HepG2 (cell line): Measurements from ENCODE around the gene GART.

ENCODE experiments used
- FOXO1 ChIP-seq: sonication (generic); formaldehyde crosslinking; IDR thresholded peaks from 2 replicates; pipeline ENCODE4 v1.4.0; 2020; ENCODE audit warnings: missing genetic modification reagents
- SUZ12 ChIP-seq: fragments of 150-350 bp; IDR thresholded peaks from 2 replicates; pipeline ENCODE4 v1.6.1; 2014; ENCODE audit warnings: low read depth, low read length
- TF ChIP-seq, protein P1 (sequence below), 2 experiments: IDR thresholded peaks; 2 replicates each; pipeline ENCODE4 v1.6.1; 2011 to 2012; ENCODE audit warnings: low read length in 2 of 2, borderline replicate concordance in 1 of 2, low read depth in 1 of 2, mild to moderate bottlenecking in 1 of 2, moderate library complexity in 1 of 2
- TF ChIP-seq, protein P2 (sequence below): sonication (generic); formaldehyde crosslinking; IDR thresholded peaks from 2 replicates; pipeline ENCODE4 v1.9.0; 2021; ENCODE audit warnings: missing genetic modification reagents, mild to moderate bottlenecking, borderline replicate concordance

DNA sequence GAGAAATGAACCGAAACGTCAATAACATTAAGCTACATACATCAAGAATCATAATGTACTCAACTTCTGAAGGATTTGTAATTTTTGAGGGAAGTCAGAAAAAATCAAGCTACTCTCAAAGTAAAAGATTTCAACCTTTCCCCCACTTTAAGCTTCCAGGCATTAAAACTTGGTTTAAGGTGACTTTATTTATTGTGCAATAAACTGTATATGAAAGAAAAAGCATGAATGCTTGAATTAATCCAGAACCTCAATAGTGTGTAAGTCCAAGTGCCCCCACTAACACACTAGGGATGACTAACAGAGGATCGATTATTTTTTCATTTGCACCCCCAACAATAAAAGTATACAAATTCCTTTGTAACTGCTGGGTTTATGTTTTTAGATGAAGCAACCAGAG lies 10.9 kb downstream of the GART start:
- no peak for TF ChIP-seq FOXO1 (CRISPR knock-in tag)
- TF ChIP-seq, protein P1, sequence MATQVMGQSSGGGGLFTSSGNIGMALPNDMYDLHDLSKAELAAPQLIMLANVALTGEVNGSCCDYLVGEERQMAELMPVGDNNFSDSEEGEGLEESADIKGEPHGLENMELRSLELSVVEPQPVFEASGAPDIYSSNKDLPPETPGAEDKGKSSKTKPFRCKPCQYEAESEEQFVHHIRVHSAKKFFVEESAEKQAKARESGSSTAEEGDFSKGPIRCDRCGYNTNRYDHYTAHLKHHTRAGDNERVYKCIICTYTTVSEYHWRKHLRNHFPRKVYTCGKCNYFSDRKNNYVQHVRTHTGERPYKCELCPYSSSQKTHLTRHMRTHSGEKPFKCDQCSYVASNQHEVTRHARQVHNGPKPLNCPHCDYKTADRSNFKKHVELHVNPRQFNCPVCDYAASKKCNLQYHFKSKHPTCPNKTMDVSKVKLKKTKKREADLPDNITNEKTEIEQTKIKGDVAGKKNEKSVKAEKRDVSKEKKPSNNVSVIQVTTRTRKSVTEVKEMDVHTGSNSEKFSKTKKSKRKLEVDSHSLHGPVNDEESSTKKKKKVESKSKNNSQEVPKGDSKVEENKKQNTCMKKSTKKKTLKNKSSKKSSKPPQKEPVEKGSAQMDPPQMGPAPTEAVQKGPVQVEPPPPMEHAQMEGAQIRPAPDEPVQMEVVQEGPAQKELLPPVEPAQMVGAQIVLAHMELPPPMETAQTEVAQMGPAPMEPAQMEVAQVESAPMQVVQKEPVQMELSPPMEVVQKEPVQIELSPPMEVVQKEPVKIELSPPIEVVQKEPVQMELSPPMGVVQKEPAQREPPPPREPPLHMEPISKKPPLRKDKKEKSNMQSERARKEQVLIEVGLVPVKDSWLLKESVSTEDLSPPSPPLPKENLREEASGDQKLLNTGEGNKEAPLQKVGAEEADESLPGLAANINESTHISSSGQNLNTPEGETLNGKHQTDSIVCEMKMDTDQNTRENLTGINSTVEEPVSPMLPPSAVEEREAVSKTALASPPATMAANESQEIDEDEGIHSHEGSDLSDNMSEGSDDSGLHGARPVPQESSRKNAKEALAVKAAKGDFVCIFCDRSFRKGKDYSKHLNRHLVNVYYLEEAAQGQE (IDR thresholded peaks at IDR 0.05; ENCODE audit: borderline replicate concordance in 1 of 2, low read depth in 1 of 2, low read length in 2 of 2): no peak
- no peak for TF ChIP-seq SUZ12
- TF ChIP-seq, protein P2, sequence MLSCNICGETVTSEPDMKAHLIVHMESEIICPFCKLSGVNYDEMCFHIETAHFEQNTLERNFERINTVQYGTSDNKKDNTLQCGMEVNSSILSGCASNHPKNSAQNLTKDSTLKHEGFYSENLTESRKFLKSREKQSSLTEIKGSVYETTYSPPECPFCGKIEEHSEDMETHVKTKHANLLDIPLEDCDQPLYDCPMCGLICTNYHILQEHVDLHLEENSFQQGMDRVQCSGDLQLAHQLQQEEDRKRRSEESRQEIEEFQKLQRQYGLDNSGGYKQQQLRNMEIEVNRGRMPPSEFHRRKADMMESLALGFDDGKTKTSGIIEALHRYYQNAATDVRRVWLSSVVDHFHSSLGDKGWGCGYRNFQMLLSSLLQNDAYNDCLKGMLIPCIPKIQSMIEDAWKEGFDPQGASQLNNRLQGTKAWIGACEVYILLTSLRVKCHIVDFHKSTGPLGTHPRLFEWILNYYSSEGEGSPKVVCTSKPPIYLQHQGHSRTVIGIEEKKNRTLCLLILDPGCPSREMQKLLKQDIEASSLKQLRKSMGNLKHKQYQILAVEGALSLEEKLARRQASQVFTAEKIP: no peak
